CD4-positive, alpha-beta T cell treated with Interleukin-1 beta for 1 hour (primary cell): ENCODE results near the gene RAD51B.

Experiments used
- DNase-seq, 2 donors: peaks; one replicate each; pipeline ENCODE4 v3.0.0-alpha.2; 2020 to 2022

Gene RAD51B

DNA sequence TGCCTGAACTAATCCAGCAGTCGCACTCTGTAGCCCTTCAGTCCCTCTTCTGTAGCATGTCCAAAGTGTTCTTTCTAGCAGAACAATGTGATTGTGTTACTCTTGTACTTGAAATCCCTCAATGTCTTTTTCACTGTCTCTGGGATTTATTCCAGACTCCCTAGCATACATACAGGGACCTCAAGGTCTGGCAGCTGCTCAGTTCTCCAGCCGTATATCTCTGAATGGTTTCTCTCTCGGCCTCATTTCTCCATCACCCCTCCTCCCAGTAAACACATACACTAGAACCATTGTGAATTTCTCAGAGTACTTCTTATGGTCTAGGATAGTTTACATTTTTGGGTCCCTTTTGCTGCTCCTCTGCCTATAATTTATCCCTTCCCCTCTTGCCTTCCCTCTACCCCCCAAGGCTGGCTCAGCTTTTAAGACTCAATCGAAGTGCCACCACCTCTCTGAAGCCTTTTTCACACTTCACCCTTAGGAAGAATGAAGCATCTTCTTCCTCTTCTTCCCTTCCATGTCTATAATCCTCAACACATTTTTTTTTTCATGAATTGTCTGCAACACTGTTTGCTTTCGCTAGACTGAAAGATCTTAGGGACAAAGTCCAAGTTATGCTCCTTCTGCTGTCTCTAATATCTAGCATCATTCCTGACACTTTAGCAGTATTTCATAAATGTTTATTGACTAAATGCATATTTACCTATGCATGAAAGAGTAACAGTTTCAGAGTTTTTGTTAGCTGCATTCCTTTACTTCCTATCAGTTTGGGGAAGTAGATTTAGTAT, 527.2 kb downstream of the RAD51B start:
- DNase-seq: no peak

DNA sequence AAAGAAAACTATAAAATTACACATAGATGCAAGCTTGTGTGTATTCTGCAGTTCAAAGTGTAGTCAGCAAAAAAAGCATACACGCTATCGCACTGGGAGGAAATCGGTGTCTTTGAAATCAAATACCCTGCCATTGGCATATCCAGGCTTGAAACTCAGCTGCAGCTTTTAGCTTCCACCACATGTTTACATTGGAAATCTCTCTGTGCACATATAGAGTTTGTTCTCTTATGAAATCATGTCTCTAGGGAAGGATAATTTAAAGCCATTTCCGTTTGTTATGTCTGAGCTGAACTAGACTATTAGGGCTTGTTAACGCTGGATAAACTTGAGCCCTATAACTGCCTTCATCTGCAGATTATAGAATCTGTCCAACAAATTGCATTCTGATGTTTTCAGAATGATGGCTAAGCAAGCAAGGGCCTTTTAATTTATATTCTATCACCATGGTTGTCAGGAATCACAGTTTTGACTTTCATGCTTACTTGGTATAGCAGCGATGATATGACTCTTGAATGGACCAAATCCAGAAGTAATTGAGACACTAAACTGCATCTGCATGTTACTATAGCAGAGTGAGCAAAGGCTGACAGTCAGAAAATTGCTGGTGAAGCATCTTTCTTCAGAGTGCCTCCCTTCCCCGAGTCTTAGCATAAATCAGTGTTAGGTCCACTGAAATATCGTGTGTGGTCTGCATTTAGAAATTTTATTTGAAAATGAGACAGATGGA, 530.5 kb downstream of the RAD51B start:
- no peak for DNase-seq

DNA sequence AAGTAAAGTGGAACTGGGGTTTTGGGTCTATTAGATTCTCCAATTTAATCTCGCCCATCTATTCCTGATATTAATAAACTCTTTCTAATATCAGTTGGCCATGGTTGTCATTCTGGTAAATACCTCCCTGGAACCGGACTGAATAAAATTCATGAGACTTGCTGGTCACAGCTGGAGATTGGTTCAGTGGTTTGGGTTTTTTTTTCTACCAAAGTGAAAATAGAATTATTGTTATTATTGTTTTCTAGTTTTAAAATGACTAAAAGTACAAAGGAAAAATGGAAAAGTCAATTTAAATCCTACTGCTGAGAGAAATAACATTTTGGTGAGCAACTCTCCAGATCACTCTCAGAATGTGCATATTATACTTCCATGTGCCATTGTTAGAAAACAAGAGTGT, 535.8 kb downstream of the RAD51B start:
- no peak for DNase-seq

DNA sequence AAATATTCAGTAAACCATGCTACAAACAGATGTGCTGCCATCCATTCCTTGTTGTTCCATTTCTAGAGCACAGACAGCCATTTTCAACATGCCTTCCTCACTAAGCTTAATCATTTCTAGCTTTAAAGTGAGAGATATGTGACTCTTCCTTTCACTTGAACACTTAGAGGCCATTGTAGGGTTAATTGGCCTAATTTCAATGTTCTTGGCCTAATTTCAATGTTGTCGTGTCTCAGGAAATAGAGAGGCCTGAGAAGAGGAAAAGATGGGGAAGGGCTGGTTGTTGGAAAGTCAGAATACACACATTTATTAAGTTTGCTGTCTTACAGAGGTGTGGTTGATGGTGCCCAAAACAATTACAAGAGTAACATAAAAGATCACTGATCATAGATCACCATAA, 538.2 kb downstream of the RAD51B start:
- DNase-seq: no peak

DNA sequence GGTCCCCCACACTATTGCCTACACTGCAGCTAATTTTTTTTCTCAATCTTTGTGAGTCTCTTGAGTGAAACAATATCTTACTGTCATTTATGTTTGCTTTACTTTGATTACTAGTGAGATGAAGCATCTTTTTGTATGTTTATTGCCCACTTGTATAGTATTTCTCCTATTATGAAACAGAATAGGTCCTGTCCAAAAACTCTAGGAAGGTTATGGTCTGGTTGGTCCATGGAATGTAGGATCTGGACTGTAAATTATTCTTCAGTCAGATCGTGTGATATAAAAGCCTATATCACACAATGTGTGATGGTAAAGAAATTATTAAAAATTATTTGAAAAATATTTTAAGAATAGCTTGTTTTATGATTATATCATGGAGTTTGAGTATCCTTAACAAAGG, 538.9 kb downstream of the RAD51B start:
- DNase-seq: no peak

DNA sequence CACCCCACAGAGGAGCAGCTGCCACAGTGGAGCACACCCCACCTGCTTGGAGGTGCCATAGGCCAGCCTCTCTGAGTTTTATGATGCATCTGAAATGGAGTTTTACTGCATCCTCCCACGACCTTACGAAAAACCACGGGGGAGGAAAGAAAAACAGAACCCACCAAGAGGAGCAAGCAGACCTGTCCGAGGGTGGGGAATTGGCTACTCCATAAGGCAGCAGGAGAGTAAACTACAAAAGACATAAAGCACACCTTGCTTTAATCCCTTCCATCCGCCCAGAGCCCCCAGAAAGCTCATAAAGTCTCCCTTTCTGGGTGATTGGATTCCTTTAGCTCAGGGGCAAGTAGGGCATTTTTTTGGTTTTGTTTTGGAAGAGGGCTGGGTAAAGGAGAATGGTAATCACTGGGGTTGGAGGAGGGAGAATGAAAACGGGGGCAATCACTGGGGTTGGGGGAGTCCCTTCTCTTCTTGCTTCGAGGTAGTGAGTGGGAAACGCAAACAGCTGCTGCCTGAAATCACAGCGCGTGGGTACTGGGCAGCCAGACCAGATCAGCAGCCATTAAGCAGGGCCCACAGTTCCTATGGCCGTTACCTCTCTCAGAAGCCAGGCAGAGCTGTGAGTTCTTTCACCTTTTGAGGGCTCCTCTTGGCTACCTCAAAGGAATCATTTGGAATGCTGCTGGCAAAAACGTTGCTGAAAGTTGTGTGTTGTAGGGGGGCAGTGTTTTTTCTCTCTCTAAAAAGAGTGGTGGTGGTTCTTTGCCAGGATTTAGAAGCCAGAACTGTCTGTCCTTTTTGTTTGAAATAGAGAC, 539.6 kb downstream of the RAD51B start:
- DNase-seq: no peak

DNA sequence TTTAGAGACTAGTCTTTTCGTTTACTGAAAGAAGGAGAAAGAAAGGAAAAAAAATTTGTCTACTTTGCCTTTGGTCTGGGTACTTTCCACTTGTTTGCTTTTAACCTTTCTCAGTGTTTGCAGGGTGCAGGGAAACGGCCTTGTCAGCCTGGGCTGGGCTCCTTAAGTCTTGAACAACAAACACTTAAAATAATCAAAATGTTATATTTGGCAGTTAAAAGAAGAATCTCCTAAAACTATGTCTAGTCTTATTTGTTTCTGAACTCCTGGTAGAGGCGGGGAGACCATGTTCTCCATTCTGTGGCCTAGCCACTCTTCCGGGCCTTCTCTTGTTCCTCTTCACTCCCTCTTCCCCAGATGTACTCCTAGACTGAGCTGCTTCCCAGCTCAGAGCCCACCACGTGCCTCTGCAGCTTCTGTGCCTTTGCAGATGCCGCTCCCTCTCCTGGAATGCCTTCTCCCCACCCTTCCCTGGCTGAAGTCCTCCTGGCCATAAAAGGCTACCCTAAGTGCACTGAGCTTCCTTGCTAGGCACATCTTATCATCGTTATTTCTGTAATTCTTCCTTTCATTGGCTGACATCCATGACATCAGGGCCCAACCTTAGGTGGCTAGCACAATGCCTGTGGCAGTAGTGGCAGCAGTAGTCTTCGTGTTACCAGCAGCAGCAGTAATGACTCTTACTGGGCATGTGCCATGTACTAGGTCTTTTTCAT, 540.4 kb downstream of the RAD51B start:
- DNase-seq: no peak

DNA sequence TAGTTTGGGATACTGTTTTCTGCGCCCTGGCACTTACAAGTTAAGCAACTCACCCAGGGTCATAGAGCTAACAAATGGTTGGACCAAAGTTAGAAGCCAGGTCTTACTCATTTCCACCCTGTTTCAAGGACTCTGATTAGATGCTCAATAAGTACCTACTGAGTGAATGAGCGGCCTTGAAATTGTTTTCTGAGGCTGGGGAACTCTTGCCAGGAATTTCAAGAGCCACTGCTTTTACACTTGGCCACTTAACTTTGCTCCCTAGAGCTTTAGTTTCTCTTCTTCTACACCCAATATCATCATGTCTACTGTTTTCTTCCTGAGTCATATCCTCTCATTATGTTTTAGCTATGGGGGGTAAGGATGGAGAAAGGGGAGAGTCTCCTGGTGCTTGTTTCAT, 541.7 kb downstream of the RAD51B start:
- no peak for DNase-seq

DNA sequence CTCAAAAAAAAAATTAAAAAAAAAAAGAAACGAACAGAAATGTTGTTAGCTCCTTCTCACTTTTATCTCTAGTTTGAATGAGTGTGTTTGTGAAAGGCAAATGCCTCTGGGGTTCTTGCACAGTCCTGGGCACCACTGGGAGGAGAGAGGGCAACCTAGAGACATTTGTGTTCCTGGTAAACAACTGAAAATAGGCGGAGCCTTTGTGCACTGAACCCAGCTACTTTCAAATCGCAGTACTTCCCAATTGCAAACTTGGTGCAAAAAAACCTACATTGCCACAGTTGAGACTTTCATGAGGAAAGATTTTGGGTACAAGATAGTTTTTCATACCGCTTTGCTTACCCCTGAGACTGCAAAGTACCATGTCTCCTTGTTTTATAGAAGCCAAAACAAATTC, 543.3 kb downstream of the RAD51B start:
- peak in 1 of 2 donors; percentile 39 for DNase-seq

DNA sequence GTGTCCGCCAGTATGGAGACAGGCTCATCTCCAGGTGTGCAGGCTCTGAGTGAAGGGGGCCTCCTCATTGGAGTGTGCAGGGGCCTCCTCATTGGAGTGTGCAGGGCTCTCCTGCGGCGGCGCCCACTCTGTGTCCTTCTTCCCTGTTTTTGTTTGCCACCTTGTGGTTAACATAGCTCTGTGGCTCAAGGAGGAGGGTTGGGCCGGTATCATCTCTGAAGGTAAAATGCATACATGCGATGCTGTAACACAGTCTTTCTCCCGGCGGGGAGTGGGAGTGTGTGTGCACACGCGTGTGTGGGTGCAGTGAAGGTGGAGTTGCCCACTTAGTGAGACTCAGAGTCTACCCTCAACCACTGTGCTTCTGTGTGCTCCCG, 543.9 kb downstream of the RAD51B start:
- no peak for DNase-seq

DNA sequence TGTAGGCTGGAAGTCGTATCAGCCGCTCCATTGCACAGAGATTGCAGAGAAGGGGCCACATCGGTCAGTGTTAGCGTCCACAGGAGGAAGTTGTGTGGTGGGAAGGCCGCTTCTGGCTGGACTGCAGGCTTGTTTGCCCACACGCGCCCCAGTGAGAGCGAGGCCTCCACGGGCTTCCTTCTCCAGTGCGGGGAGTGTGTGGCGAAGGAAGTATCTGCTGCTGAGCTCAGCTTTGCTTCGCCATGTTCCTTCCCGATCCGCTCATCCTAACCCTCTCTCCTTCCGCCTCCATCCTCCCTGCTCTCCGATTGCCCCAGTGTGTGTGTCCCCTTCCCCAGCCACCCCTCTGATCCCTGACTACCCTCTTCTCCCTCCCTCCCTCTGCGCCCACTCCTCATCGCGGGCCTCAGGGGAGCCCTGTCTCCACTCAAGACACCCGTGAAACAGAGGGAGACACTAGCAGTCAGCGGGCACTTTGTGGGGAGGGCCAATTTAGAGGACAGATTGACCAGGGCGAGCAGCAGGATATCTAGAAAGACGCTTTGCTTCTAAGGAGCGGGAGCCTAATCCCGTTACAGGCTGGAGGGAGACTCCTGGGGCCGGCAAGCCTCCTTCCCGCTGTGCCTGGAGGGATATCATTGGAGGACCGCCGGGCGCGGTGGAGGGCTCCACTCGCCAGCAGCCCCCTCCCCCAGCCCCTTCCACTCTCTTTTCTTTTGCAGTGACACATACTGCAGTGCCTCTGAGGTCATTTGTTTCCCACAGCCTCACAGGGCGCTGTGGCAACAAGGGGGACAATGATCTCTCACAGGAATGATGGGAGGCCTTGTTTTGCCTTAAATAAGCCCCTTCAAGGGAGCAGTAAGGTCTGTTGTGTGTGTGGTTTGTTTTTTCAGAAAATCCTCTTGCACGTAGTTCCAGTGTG, 544.5 kb downstream of the RAD51B start:
- DNase-seq: peak in 1 of 2 donors; percentile 33

DNA sequence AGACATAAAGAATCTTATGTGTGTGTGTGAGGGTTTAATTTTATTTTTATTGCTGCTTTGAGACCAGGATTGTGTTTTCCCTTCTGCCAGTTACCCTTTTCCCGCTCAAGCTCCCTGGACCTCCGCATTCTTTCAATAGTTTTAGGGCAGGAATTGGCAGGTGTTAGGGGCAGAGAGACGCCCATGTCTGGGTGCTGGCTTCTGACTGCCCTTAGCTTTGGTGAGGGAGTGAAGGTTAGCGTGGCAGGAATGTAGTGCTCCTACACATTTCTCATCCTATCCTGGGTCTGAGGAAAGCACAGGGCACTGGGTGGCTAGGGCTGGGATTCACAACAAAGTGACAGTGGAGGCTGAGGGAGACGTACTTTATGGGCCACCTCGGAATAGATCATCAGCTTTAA, 545.2 kb downstream of the RAD51B start:
- DNase-seq: no peak

DNA sequence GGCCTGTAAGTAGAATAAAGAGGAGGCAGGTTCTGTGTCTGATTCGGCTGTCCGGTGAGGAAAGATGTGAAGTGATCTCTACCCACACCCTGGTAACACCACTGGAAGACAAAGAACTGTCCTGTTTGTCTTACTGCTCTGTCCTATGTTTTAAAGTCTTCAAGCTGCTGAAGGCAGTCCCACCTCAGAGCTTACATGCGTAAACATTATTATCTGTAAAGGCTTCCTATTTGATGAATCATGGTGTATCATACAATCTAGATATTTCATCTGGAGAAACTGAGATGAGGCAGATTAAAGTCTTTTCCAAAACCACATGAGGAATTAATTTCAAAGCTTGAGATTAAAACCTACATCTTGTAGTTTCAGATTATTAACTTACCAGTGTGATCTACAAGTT, 545.6 kb downstream of the RAD51B start:
- DNase-seq: no peak

DNA sequence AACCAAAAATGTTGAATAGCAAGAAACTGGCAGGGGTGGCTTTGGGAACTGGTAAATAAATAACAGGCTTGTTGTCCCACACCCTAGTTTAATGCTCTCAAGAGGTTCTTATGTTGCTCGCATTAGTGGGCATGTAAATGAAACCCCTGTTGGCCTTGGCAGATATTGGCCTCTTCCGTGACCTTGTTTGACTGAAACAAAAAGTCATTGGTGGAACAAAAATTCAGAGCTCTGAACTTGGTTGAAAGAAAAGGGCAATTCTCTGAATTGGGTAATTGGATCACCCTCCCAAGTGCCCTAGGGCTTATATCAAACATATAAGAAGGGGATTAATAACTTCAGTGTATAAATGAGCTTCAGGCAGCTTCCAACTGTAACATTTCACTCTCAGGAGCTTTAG, 547.1 kb downstream of the RAD51B start:
- DNase-seq: no peak

DNA sequence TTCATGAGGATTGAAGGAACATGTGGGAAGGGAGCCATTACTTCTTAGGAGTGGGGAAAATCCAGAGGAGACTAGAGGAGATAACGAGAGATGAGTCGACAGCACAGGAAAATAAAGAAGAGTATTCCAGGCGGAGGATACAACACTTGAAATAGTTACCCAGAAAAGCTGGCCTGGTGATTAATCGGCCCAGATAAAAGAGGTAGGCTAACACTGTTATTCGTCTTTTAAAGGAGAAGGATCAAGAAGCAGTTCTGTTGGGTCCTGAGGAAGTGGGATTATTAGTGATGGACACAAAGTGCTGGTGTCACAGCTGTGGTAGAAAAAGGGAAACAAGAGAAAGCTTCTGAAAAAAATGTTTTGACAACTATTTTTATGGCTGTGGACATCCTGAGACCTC, 548.0 kb downstream of the RAD51B start:
- DNase-seq: no peak

DNA sequence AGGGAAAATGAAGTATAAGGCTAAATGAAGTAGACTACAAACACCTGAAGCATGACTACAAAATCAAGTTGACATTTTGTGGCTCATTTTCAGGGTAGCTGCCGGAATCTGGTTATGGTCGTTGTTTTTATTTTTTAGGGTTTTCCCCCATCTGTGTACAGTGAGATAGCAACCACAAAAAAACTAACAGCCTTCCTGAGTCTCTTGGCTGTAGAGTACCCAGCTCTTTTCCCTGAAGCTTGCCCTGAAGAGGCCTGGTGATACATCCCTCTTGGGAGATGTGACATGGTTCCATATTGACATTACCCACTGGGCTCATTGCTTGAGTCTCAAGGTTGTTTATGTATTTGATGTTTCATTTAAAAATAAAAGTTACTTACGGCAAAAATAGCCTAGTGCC, 549.3 kb downstream of the RAD51B start:
- peak; percentile 4 to 37 for DNase-seq

DNA sequence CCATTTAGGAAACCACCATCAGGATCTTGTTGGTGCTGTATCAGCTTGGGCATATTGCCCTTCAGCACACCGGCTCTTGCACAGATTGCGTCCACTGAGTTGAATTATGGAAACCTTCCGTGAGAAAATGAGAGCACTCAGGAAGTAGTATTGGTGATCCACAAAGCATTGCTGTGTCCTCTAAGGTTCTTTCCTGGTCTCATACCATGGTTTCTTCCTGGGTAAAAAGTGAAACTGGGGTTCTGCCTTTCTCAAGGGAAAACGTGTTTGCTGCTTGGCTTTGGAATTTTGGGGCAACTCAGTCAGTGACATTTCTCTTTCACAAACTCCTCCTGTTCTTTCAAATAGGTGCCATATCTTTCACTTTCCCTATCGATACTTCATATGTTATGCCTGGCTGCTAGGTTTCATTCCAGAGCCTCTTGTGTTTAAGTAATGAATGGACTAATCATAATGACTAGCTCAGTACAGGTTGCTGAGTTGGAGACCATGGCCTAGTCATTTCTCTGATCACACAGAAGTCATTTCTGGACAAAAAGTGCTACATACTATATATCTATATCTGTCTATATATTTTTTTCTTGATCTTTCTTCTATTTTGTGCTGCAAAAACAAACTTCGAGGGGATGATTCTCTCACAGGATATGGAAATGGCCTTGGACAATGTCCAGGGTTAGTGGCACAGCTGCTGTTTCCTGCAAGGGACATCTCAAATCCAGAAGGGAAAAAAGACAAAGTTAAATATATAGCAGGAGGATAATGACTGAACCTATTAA, 549.9 kb downstream of the RAD51B start:
- DNase-seq: no peak

DNA sequence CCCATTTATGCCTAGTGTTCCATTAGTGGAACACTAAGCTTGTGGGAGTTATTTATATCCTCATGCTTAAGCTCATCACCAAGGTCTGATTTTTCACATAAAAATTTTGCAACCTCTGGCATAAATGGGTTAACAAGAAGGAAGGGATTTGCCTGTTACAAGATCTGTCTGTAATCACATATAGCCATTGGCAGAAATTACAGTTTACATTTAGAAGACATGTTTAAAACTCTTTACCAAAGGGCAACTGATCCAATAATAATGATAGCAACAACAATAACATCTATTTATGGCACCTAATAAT, 550.4 kb downstream of the RAD51B start:
- DNase-seq: no peak

DNA sequence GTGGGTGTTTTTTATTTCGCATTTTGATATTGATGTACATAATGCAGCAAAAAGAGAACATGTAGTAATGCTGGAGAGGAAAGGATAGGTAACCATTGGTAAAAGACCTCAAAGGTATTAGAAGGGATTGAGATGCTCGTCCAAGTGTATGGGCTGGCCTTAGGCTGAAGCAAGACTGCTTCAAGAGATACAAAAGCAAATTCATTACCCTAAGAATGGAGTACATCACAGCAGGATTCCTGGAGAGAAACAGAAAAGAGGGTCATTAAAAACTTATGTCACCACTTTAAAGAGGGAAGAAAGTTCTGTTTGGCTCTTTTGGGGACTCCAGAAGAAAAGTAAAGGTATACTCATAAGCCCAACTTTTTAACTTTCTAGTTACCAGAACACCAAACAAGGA, 552.8 kb downstream of the RAD51B start:
- DNase-seq: no peak

DNA sequence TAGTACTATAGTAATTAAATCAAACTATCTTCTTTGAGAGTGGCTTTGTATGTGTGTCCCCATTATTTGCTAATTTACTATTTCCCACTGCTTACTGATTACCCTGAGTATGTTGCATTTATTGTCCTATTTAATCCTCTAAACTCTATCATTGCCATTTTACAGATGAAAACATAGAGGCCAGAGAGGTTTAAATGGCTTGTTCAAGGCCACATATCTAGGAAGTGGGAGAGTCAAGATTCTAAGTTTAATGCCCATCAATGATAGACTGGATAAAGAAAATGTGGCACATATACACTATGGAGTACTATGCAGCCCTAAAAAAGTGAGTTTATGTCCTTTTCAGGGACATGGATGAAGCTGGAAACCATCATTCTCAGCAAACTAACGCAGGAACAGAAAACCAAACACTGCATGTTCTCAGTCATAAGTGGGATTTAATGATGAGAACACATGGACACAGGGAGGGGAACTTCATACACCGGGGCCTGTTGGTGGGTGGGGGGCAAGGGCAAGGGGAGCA, 553.6 kb downstream of the RAD51B start:
- no peak for DNase-seq

DNA sequence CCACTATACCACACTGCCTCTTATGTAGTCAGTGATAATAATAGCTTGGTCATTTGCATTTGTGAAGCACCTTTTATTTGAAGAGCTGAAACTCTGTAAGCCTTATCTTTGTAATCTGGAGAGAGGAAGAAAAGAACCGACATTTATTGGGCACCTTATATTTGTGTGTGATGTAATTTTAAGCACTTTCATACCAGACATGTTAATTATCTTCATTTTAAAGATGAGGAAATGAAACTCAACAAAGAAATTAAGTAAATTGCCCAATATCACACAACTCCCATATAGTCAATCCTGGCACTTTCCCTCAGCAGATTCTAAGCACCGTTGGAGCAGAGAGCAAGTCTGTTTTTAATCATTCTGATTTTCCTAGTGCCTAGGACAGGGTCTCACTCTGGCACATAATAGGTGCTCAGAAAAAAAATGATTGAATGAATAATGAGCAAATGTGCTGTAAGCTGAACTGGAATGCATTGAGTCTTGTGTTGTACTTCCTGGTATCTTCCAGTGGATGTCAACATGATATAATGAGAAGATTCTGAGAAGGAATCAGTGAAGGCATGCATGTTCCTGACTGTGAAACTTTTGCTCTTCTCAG, 554.4 kb downstream of the RAD51B start:
- no peak for DNase-seq
